Hepatocyte (in vitro differentiated cells): Measurements from ENCODE around the gene SYT8.

Experiments used
- EZH2 ChIP-seq: fragments of 200-600 bp; sonication (generic); IDR thresholded peaks from 2 replicates; pipeline ENCODE4 v1.6.1; 2016; ENCODE audit warnings: antibody characterized with exemption, mild to moderate bottlenecking, borderline replicate concordance
- EZH2phosphoT487 ChIP-seq: fragments of 200-600 bp; sonication (generic); IDR thresholded peaks from one replicate; pipeline ENCODE4 v1.6.1; 2018; ENCODE audit warnings: antibody characterized with exemption, mild to moderate bottlenecking, low read depth, moderate library complexity; ENCODE audit not compliant: unreplicated experiment, severe bottlenecking

DNA sequence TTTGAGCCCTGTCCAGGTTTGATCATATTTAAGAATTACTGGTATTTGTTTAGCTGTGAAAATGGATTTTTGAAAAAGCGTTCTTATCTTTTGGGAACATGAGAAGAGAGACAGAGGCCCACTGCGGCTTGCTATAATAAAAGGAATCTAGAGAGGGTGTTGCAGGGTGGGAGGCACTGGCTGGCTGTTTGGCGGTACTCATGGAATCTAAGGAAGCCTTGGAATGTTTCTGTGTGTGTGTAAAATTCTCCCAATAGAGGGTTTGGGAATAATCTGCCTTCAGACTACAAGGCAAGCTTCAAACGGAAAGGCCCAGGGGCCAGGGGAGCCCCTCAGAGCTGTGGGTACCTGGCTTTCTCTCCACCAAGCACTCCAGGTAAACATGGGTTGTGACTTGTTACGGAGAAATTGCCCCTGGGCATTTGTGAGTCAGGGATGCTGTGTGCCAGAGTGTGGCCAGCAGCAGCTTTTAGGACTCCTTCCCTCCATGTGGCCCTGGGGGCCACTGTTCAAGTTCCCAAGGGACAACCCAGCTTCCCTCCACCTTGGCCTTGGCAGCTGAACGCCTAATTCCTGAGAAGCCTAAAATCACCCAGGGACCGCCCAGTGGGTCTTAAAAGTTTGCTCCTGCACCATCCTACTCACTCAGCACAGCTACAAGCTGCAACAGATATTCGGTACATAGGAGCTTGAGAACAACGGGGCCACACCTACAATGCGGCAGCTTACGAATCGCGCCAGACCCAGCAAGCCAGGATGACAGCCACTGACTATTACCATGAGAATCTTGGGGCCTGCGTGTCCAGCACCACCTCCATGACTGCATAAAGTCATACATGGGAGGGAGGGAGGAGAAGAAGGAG, 14.1 kb upstream of the SYT8 start:
- no peak for TF ChIP-seq EZH2
- no peak for TF ChIP-seq EZH2phosphoT487
